WI38 (cell line): ENCODE data around the gene SPATA33.

Experiments
- H3K4me3 ChIP-seq: 2 replicates; pipeline ENCODE4 v1.5.1; 2011; ENCODE audit warnings: low read depth, mild to moderate bottlenecking, control low read depth, low read length
- CTCF ChIP-seq: IDR thresholded peaks from 2 replicates; pipeline ENCODE4 v1.5.1; 2012; ENCODE audit warnings: low read depth, mild to moderate bottlenecking, control low read depth, low read length

The SPATA33 gene

GRCh38 chr16:89645122-89645521 is 12.5 kb upstream of the SPATA33 start:
- H3K4me3 ChIP-seq, result no peak overlapping the region
- TF ChIP-seq CTCF, result no peak

GRCh38 chr16:89646270-89646669 is 11.4 kb upstream of the SPATA33 start:
- no peak overlapping the region for H3K4me3 ChIP-seq
- no peak for TF ChIP-seq CTCF

- TF ChIP-seq CTCF, result no peak
- no peak overlapping the region for H3K4me3 ChIP-seq
Observed at GRCh38 chr16:89646906-89647305, 10.7 kb upstream of the SPATA33 start.

- TF ChIP-seq CTCF, result no peak
- H3K4me3 ChIP-seq, result no peak overlapping the region
Observed at GRCh38 chr16:89651584-89651983, 6.1 kb upstream of the SPATA33 start.

- no peak overlapping the region for H3K4me3 ChIP-seq
- TF ChIP-seq CTCF, result no peak
Observed at GRCh38 chr16:89653656-89654295, 3.9 kb upstream of the SPATA33 start.

GRCh38 chr16:89655062-89655643 is 2.5 kb upstream of the SPATA33 start:
- H3K4me3 ChIP-seq, result no peak overlapping the region
- no peak for TF ChIP-seq CTCF

- TF ChIP-seq CTCF, result no peak
- peak overlapping the region; percentile 94 for H3K4me3 ChIP-seq
Observed at GRCh38 chr16:89656435-89657121, 1.1 kb upstream of the SPATA33 start.
